Ectodermal cell (in vitro differentiated cells): ENCODE data around the gene TGM3.

Experiments
- H3K27ac ChIP-seq: 2 replicates; pipeline ENCODE4 v1.7.0; 2013; ENCODE audit warnings: mild to moderate bottlenecking, low read depth, low read length; ENCODE audit not compliant: insufficient read depth, poor library complexity, severe bottlenecking
- H3K27me3 ChIP-seq: 2 replicates; pipeline ENCODE4 v1.7.0; 2013; ENCODE audit warnings: mild to moderate bottlenecking, low read length; ENCODE audit not compliant: insufficient read depth, control insufficient read depth, poor library complexity, severe bottlenecking
- H3K36me3 ChIP-seq: one replicate; pipeline ENCODE4 v1.7.0; 2013; ENCODE audit warnings: low read length; ENCODE audit not compliant: control insufficient read depth, insufficient read depth
- H3K4me1 ChIP-seq: one replicate; pipeline ENCODE4 v1.7.0; 2013; ENCODE audit warnings: low read length; ENCODE audit not compliant: control insufficient read depth, insufficient read depth
- H3K4me3 ChIP-seq: 2 replicates; pipeline ENCODE4 v1.7.0; 2013; ENCODE audit warnings: low read depth, low read length, control low read depth; ENCODE audit not compliant: insufficient read depth
- H3K9me3 ChIP-seq: 2 replicates; pipeline ENCODE4 v1.7.0; 2013; ENCODE audit warnings: mild to moderate bottlenecking, low read length, moderate library complexity; ENCODE audit not compliant: control insufficient read depth
- WGBS, 2 experiments: methylation state at CpG; one replicate each; pipeline ENCODE4 v1.1.7; 2013; ENCODE audit warnings: missing lambda C conversion rate in 2 of 2; 5-methylcytosine and 5-hydroxymethylcytosine counted together

Gene TGM3

GRCh38 chr20:2332711-2333110 lies 36.9 kb downstream of the TGM3 start:
- Histone ChIP-seq H3K27me3 (no peaks in the 10 kb centered on the region), H3K9me3 (no peaks in the 10 kb centered on the region), H3K4me3 (no peak overlapping the region), H3K27ac (no peak overlapping the region), H3K36me3 (no peaks in the 10 kb centered on the region), H3K4me1 (no peaks in the 10 kb centered on the region)
- WGBS, 2 experiments, result 88 to 90% methylated on average over 4 of the region's 4 CpGs

GRCh38 chr20:2333821-2334220 lies 38.0 kb downstream of the TGM3 start:
- no peaks in the 10 kb centered on the region for H3K27me3 ChIP-seq
- H3K9me3 ChIP-seq, result no peaks in the 10 kb centered on the region
- H3K4me1 ChIP-seq, result no peaks in the 10 kb centered on the region
- H3K36me3 ChIP-seq, result no peaks in the 10 kb centered on the region
- 88 to 92% methylated on average over 6 of the region's 6 CpGs for WGBS, 2 experiments
- H3K27ac ChIP-seq, result no peak overlapping the region
- no peak overlapping the region for H3K4me3 ChIP-seq

GRCh38 chr20:2335096-2335870 lies 39.5 kb downstream of the TGM3 start:
- no peak overlapping the region for H3K4me3 ChIP-seq
- H3K36me3 ChIP-seq, result no peaks in the 10 kb centered on the region
- H3K27ac ChIP-seq, result no peak overlapping the region
- H3K9me3 ChIP-seq, result no peaks in the 10 kb centered on the region
- H3K27me3 ChIP-seq, result no peaks in the 10 kb centered on the region
- WGBS, 2 experiments, result 94 to 95% methylated on average over 9 of the region's 9 CpGs
- no peaks in the 10 kb centered on the region for H3K4me1 ChIP-seq

- H3K27ac ChIP-seq, result no peak overlapping the region
- no peaks in the 10 kb centered on the region for H3K27me3 ChIP-seq
- no peaks in the 10 kb centered on the region for H3K36me3 ChIP-seq
- no peak overlapping the region for H3K4me3 ChIP-seq
- 92 to 93% methylated on average over 4 of the region's 4 CpGs for WGBS, 2 experiments
- H3K4me1 ChIP-seq, result no peaks in the 10 kb centered on the region
- no peaks in the 10 kb centered on the region for H3K9me3 ChIP-seq
Observed at GRCh38 chr20:2336471-2336870, 40.7 kb downstream of the TGM3 start.

- WGBS, 2 experiments, result 93 to 95% methylated on average over 5 of the region's 5 CpGs
- no peaks in the 10 kb centered on the region for H3K27me3 ChIP-seq
- H3K4me1 ChIP-seq, result no peaks in the 10 kb centered on the region
Observed at GRCh38 chr20:2337142-2337541, 41.3 kb downstream of the TGM3 start.

DNA sequence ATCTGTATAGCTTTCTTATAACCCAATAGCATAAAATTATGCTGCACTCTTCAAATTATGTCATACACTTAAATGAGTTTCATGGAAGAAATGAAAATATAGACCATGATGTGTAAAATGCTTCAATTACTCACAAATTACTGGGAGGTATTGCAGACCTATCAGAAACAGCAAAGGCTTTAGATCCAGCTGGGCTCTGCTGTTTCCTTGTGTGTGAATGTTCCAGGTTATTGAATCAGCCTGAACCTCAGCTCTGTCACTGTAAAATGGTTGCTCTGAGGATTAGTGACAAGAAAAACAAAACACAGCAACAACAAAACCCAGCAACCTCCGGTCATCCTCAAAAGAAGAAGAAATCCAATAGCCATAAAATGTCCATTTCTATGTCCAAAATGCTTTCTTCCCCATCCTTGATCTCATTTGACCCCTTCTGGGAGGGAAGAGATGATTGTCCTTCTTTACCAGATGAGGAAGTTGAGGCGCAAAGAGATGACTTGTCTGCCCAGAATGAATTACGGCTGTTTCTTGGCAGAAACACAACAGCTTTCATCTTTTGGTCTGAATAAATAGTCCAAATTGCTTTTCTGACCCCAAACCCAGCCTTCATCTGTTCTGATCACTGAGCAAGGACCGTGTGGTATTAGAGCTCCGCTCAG lies 42.7 kb downstream of the TGM3 start:
- H3K27me3 ChIP-seq, result no peaks in the 10 kb centered on the region
- H3K4me3 ChIP-seq, result no peak overlapping the region
- no peaks in the 10 kb centered on the region for H3K4me1 ChIP-seq
- H3K9me3 ChIP-seq, result no peaks in the 10 kb centered on the region
- 95 to 98% methylated on average over 5 of the region's 5 CpGs for WGBS, 2 experiments
- H3K36me3 ChIP-seq, result no peaks in the 10 kb centered on the region
- H3K27ac ChIP-seq, result no peak overlapping the region

More at GRCh38 chr20:2337142-2337541, 41.3 kb downstream of the TGM3 start:
- Histone ChIP-seq H3K36me3 (no peaks in the 10 kb centered on the region), H3K4me3 (no peak overlapping the region), H3K9me3 (no peaks in the 10 kb centered on the region), H3K27ac (no peak overlapping the region)

- H3K27ac ChIP-seq, result no peak overlapping the region
- no peaks in the 10 kb centered on the region for H3K4me1 ChIP-seq
- no peaks in the 10 kb centered on the region for H3K27me3 ChIP-seq
- H3K36me3 ChIP-seq, result no peaks in the 10 kb centered on the region
- WGBS, 2 experiments, result 94 to 95% methylated on average over 11 of the region's 11 CpGs
- no peak overlapping the region for H3K4me3 ChIP-seq
- H3K9me3 ChIP-seq, result no peaks in the 10 kb centered on the region
Observed at GRCh38 chr20:2340136-2340535, 44.3 kb downstream of the TGM3 start.

DNA sequence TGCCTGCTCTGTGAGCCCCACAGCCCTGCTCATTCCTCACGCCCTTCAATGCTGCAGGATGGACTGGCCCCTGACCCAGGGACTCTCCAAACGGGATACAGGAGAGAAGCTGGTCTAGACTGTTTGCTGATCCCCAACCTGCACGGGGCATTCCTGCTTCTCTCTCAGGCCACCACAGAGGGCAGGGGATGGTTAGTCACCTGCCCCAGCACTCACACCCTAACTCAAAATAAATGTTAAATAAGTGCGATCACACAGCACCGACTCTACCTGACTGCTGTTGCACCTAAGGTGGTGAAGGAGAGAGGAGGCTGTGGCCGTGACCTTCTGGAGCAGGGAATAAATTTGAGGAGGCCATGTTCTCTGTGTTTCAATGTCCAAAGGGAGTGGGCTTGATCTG lies 45.0 kb downstream of the TGM3 start:
- H3K4me3 ChIP-seq, result no peak overlapping the region
- no peaks in the 10 kb centered on the region for H3K36me3 ChIP-seq
- no peaks in the 10 kb centered on the region for H3K4me1 ChIP-seq
- 95 to 98% methylated on average over 6 of the region's 6 CpGs for WGBS, 2 experiments
- no peaks in the 10 kb centered on the region for H3K27me3 ChIP-seq
- no peak overlapping the region for H3K27ac ChIP-seq
- no peaks in the 10 kb centered on the region for H3K9me3 ChIP-seq

DNA sequence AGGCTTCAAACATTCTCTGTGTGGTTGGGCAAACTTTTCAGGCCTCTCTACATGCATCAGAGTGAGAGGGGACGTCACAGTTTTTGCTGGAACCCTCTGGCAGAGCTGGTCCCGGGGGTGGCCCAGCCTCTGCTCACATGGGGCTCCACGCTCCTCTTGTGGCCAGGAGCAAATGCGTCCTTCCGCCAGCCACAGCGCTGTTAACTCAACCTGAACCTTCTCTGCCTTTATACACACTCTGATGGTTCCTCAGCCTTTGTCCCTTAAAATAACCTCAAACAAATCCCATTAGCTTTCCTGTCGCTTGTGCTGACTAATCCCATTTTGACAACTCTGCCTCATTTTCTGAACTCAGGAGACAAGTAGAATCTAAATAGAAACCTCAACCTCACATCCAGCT lies 45.5 kb downstream of the TGM3 start:
- H3K36me3 ChIP-seq, result no peaks in the 10 kb centered on the region
- H3K4me1 ChIP-seq, result no peaks in the 10 kb centered on the region
- H3K27ac ChIP-seq, result no peak overlapping the region
- no peak overlapping the region for H3K4me3 ChIP-seq
- no peaks in the 10 kb centered on the region for H3K27me3 ChIP-seq
- 81 to 86% methylated on average over 7 of the region's 7 CpGs for WGBS, 2 experiments
- no peaks in the 10 kb centered on the region for H3K9me3 ChIP-seq

GRCh38 chr20:2342243-2342642 lies 46.4 kb downstream of the TGM3 start:
- Histone ChIP-seq H3K9me3 (no peaks in the 10 kb centered on the region), H3K36me3 (no peaks in the 10 kb centered on the region), H3K27ac (no peak overlapping the region), H3K4me3 (no peak overlapping the region), H3K27me3 (no peaks in the 10 kb centered on the region), H3K4me1 (no peaks in the 10 kb centered on the region)
- WGBS, 2 experiments, result 94 to 97% methylated on average over 3 of the region's 3 CpGs
